K562 (cell line): ENCODE results near the gene LINGO3. TPM values are rescaled to one million over a fixed set of nuclear protein-coding genes. Genes with fewer than 3 reads are reported as not detected.
A peak's percentile ranks its signal among the peaks of the same experiment; 100 is the strongest.

Source experiments
- ATAC-seq: fragments of 200-7000 bp; cut with Tn5 transposase; 3 replicates; pipeline ENCODE4 v1.9.1; 2020; ENCODE audit warnings: moderate library complexity
- BruUV-seq: library from RNA; stranded (reverse); fragments of 400-500 nt; replicated peaks from 2 replicates; lab custom pipeline; 2021; lab: Mats Ljungman, UMichigan
- CTCF ChIA-PET: fragments of 300-600 bp; formaldehyde crosslinking; extraction: SDS; loops from one replicate; lab custom pipeline; 2021; ENCODE audit warnings: low intra/inter-chr PET ratio; lab: Yijun Ruan, JAX
- POLR2A ChIA-PET: fragments of 300-600, 350-650 bp; sonication (Branson Sonifier 250); formaldehyde crosslinking; extraction: SDS; loops from one replicate; lab custom pipeline; 2021; ENCODE audit warnings: antibody characterized with exemption, inconsistent platforms; lab: Yijun Ruan, JAX
- DNase-seq, 4 experiments: peaks; one replicate each; pipeline versions ENCODE4 v3.0.0 to v3.0.0-alpha.2; 2011 to 2018; ENCODE audit warnings: low spot score in 3 of 4, mixed read lengths in 3 of 4; ENCODE audit errors: extremely low read depth in 1 of 4
- FAIRE-seq: peaks from 2 replicates; lab custom pipeline; 2011; peaks lifted over from hg19 to GRCh38; lab: Jason Lieb, UNC
- H2AFZ ChIP-seq: 2 replicates; pipeline ENCODE4 v1.6.0; 2011; ENCODE audit warnings: low read depth, low read length, control low read depth, inconsistent platforms
- H3K27ac ChIP-seq: fragments of 200-600 bp; 3 replicates; pipeline ENCODE4 v1.8.0; 2011; ENCODE audit warnings: low read depth, mild to moderate bottlenecking, control low read depth, inconsistent platforms, low read length, moderate library complexity, mixed read lengths; ENCODE audit errors: extremely low read depth
- H3K27me3 ChIP-seq, 2 experiments: fragments of 300-600 bp in 1 of 2; 2 replicates in 1 of 2; 3 replicates in 1 of 2; pipeline versions ENCODE4 v1.6.0 to v1.8.0; 2011; ENCODE audit warnings: inconsistent platforms in 2 of 2, low read length in 2 of 2, mild to moderate bottlenecking in 1 of 2, mixed read lengths in 1 of 2, moderate library complexity in 1 of 2; ENCODE audit not compliant: control insufficient read depth in 2 of 2, insufficient read depth in 2 of 2
- H3K36me3 ChIP-seq: fragments of 300-600 bp; 3 replicates; pipeline ENCODE4 v1.8.0; 2011; ENCODE audit warnings: mild to moderate bottlenecking, low read length, inconsistent platforms; ENCODE audit not compliant: control insufficient read depth, insufficient read depth
- H3K4me1 ChIP-seq, 2 experiments: fragments of 200-600 bp in 1 of 2; replicated peaks in 1 of 2; 2 replicates in 1 of 2; 3 replicates in 1 of 2; pipeline versions ENCODE4 v1.5.1 to v1.8.0; 2011; ENCODE audit warnings: inconsistent platforms in 2 of 2, low read length in 2 of 2, mild to moderate bottlenecking in 1 of 2, mixed read lengths in 1 of 2, moderate library complexity in 1 of 2; ENCODE audit not compliant: control insufficient read depth in 2 of 2, insufficient read depth in 2 of 2
- H3K4me2 ChIP-seq: 2 replicates; pipeline ENCODE4 v1.6.1; 2011; ENCODE audit warnings: low read length, control low read depth, inconsistent platforms, mixed read lengths; ENCODE audit not compliant: insufficient read depth
- H3K4me3 ChIP-seq: fragments of 200-600 bp; sonication (generic), shearing (Covaris generic); 2 replicates; pipeline ENCODE4 v1.5.1; 2016; ENCODE audit warnings: control low read depth, inconsistent platforms
- H3K79me2 ChIP-seq: fragments of 200-600 bp; 3 replicates; pipeline ENCODE4 v1.8.0; 2011; ENCODE audit warnings: low read length, inconsistent platforms; ENCODE audit not compliant: control insufficient read depth, insufficient read depth
- H3K9ac ChIP-seq, 2 experiments: 2 replicates each; pipeline versions ENCODE4 v1.6.0 to v1.6.1; 2011; ENCODE audit warnings: low read depth in 2 of 2, low read length in 2 of 2, control low read depth in 1 of 2, inconsistent platforms in 1 of 2, mild to moderate bottlenecking in 1 of 2, mixed read lengths in 1 of 2; ENCODE audit not compliant: insufficient read depth in 1 of 2
- H3K9me1 ChIP-seq: one replicate; pipeline ENCODE4 v1.6.0; 2011; ENCODE audit warnings: inconsistent platforms, mild to moderate bottlenecking, low read length, moderate library complexity; ENCODE audit not compliant: control insufficient read depth, insufficient read depth
- H3K9me3 ChIP-seq: replicated peaks from 2 replicates; pipeline ENCODE4 v1.5.1; 2011; ENCODE audit warnings: low read depth, low read length, inconsistent platforms; ENCODE audit not compliant: control insufficient read depth, insufficient read depth
- H4K20me1 ChIP-seq: replicated peaks from 2 replicates; pipeline ENCODE4 v1.6.1; 2011; ENCODE audit warnings: low read length, inconsistent platforms, mixed read lengths; ENCODE audit not compliant: control insufficient read depth, insufficient read depth
- CREB1 ChIP-seq, 2 experiments: sonication (generic) in 1 of 2; formaldehyde crosslinking in 1 of 2; IDR thresholded peaks; 2 replicates each; pipeline versions ENCODE4 v1.6.1 to v1.8.0; 2012 to 2022; ENCODE audit warnings: inconsistent platforms in 1 of 2, mild to moderate bottlenecking in 1 of 2, missing genetic modification reagents in 1 of 2, moderate library complexity in 1 of 2
- MEIS2 ChIP-seq: fragments of 450-650 bp; IDR thresholded peaks from 2 replicates; pipeline ENCODE4 v1.6.1; 2014; ENCODE audit warnings: mild to moderate bottlenecking; ENCODE audit not compliant: partially characterized antibody
- POLR2G ChIP-seq: fragments of 200-400 bp; formaldehyde crosslinking; IDR thresholded peaks from 2 replicates; pipeline ENCODE4 v1.6.1; 2017; ENCODE audit warnings: low read depth, mild to moderate bottlenecking, antibody characterized with exemption, low read length, moderate library complexity
- ZNF121 ChIP-seq: sonication (generic); formaldehyde crosslinking; conservative IDR thresholded peaks from 2 replicates; pipeline ENCODE4 v1.8.0; 2022; ENCODE audit warnings: missing genetic modification reagents
- WGBS: fragments of 100-300 bp; shearing (Covaris generic); methylation state at CpG from one replicate; pipeline ENCODE4 v1.1.6; 2016; ENCODE audit warnings: low coverage, mixed read lengths; ENCODE audit not compliant: insufficient coverage; ENCODE audit errors: missing lambda C conversion rate; 5-methylcytosine and 5-hydroxymethylcytosine counted together
- in situ Hi-C: fragments of 300-500 bp; cut with MboI; formaldehyde crosslinking; loops from 4 replicates; pipeline ENCODE4 v1.15.0; 2018; ENCODE audit warnings: inconsistent platforms, mixed read lengths
- intact Hi-C: fragments of 100-400 bp; cut with micrococcal nuclease; formaldehyde crosslinking; loops from 2 replicates; pipeline ENCODE4 v1.14.2; 2022
- polyA plus RNA-seq, 8 experiments: library from polyadenylated mRNA; depleted of rRNA in 4 of 8; stranded (reverse) in 5 of 8; unstranded in 3 of 8; fragments of >200 nt; fragmentation: Nextera tagmentation in 2 of 8; fragmentation: Illumina TruSeq in 1 of 8; extraction: Ambion mirVana in 2 of 8; extraction: Trizol in 1 of 8; gene quantifications; 2 replicates each; pipeline versions ENCODE4 v1.2.1 to v1.2.3, GENCODE V29; 2011 to 2014; ENCODE audit warnings: inconsistent platforms in 1 of 8, missing spikeins in 1 of 8
- total RNA-seq, 7 experiments: library from RNA; depleted of rRNA in 6 of 7; stranded (reverse); fragments of >200 nt in 6 of 7; fragmentation: Illumina TruSeq in 2 of 7; extraction: Trizol in 2 of 7; gene quantifications; 2 replicates each; pipeline versions ENCODE4 v1.2.1 to v1.2.3, GENCODE V29; 2011 to 2021; ENCODE audit warnings: low replicate concordance in 1 of 7
- TF ChIP-seq, protein P1 (sequence below): fragments of 450-650 bp; IDR thresholded peaks from 2 replicates; pipeline ENCODE4 v1.6.1; 2018; ENCODE audit not compliant: partially characterized antibody

The LINGO3 gene
- total and polyA plus RNA-seq, 9 of the 15 experiments (the other 6 are each of a cell fraction or from before 2014, with no cell fraction given) = 0.03 to 0.05 (median 0.03) TPM; not detected in 6

DNA sequence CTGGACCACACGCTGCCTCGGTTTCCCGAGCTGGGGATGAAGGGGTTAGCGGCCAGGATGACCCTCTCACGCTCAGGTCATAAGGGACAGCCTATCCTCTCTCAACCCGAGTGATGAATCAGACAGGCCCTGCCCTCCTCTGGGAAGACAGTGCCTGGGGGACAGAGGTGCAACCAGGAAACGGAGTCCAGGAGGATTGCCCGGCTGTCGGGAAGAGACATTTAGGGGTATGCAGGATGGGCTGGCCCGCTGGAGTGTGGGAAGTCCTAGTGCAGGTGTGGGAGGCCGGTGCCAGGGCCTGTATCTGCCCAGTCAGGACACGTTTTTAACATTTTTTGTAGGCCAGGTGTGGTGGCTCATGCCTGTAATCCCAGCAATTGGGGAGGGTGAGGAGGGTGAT is 12.1 kb upstream of the LINGO3 start:
- POLR2A ChIA-PET = interaction anchor here (0.7 kb wide), 1 partner anchor 42 kb away, joined by 3 read pairs; no protein-coding TSS in a partner anchor
- TF ChIP-seq CREB1 (IDR thresholded peaks at IDR 0.05) (no peak), CREB1 (CRISPR knock-in tag; IDR thresholded peaks at IDR 0.05) (no peak), ZNF121 (CRISPR knock-in tag) (no peak), MEIS2 (no peak), POLR2G (0 out of 2 replicates have a peak, but pooled peaks have one; percentile 13)
- TF ChIP-seq, protein P1, sequence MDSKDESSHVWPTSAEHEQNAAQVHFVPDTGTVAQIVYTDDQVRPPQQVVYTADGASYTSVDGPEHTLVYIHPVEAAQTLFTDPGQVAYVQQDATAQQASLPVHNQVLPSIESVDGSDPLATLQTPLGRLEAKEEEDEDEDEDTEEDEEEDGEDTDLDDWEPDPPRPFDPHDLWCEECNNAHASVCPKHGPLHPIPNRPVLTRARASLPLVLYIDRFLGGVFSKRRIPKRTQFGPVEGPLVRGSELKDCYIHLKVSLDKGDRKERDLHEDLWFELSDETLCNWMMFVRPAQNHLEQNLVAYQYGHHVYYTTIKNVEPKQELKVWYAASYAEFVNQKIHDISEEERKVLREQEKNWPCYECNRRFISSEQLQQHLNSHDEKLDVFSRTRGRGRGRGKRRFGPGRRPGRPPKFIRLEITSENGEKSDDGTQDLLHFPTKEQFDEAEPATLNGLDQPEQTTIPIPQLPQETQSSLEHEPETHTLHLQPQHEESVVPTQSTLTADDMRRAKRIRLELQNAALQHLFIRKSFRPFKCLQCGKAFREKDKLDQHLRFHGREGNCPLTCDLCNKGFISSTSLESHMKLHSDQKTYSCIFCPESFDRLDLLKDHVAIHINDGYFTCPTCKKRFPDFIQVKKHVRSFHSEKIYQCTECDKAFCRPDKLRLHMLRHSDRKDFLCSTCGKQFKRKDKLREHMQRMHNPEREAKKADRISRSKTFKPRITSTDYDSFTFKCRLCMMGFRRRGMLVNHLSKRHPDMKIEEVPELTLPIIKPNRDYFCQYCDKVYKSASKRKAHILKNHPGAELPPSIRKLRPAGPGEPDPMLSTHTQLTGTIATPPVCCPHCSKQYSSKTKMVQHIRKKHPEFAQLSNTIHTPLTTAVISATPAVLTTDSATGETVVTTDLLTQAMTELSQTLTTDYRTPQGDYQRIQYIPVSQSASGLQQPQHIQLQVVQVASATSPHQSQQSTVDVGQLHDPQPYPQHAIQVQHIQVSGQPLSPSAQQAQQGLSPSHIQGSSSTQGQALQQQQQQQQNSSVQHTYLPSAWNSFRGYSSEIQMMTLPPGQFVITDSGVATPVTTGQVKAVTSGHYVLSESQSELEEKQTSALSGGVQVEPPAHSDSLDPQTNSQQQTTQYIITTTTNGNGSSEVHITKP = no peak
- TF ChIP-seq, all 486 proteins: peak for 1
- H3K9me1 ChIP-seq = no peaks in the 10 kb centered on the region
- peak overlapping the region in 1 of 2 experiments; percentile 58; a peak in 1 of 4 replicates for H3K9ac ChIP-seq
- H3K27me3 ChIP-seq = no peaks in the 10 kb centered on the region
- CTCF ChIA-PET = interaction anchor here (0.6 kb wide), 1 partner anchor 12 kb away, joined by 4 read pairs; no protein-coding TSS in a partner anchor
- no peak overlapping the region for H2AFZ ChIP-seq
- H3K27ac ChIP-seq = no peak overlapping the region
- no peaks in the 10 kb centered on the region for H4K20me1 ChIP-seq
- H3K36me3 ChIP-seq = peaks cover 33% of the 10 kb centered on the region; the same call in 2 of the 3 replicates
- H3K4me1 ChIP-seq = peaks cover 3 to 47% of the 10 kb centered on the region in 2 experiments; a peak in 3 of 5 replicates
- ATAC-seq (no peak), DNase-seq (no peak), FAIRE-seq (no peak)
- intact Hi-C loops (loop anchor here (10.0 kb wide), 1 partner anchor 65 kb away; no protein-coding TSS in a partner anchor), in situ Hi-C loops (no loop called here)
- no peak overlapping the region for H3K4me3 ChIP-seq
- peaks cover 7% of the 10 kb centered on the region for H3K9me3 ChIP-seq
- no peak overlapping the region for H3K4me2 ChIP-seq
- 72% methylated on average over 11 of the region's 12 CpGs for whole genome bisulfite sequencing
- no TSS peak for BruUV-seq
- 0 out of 3 replicates have a peak, but pooled peaks cover 3% of the 10 kb centered on the region for H3K79me2 ChIP-seq
